Keratinocyte (primary cell): ENCODE measurements around the gene PRAMEF17.

Experiments
- CTCF ChIP-seq, 3 experiments: IDR thresholded peaks in 1 of 3; conservative IDR thresholded peaks in 1 of 3; optimal IDR thresholded peaks in 1 of 3; 2 replicates in 2 of 3; 3 replicates in 1 of 3; pipeline versions ENCODE3 to v1.5.1; 2011; ENCODE audit warnings: low read length in 3 of 3, mild to moderate bottlenecking in 3 of 3, moderate library complexity in 2 of 3, control low read depth in 1 of 3, inconsistent platforms in 1 of 3; ENCODE audit not compliant: insufficient read depth in 2 of 3; ENCODE audit errors: extremely low read depth in 1 of 3
- EZH2 ChIP-seq: IDR thresholded peaks from one replicate; pipeline ENCODE4 v1.6.1; 2012; ENCODE audit warnings: inconsistent platforms, mild to moderate bottlenecking, low read length, moderate library complexity

- no peak for TF ChIP-seq CTCF (optimal IDR thresholded peaks at IDR 0.05 in 1 of 3, IDR thresholded peaks at IDR 0.05 in 1 of 3, conservative IDR thresholded peaks at IDR 0.05 in 1 of 3; ENCODE audit: extremely low read depth in 1 of 3, insufficient read depth in 2 of 3, low read length in 3 of 3)
- TF ChIP-seq EZH2, result no peak
Observed at GRCh38 chr1:13430495-13430894, 41.1 kb downstream of the PRAMEF17 start.
